Measurements from ENCODE around the gene TEDC2.

DNA sequence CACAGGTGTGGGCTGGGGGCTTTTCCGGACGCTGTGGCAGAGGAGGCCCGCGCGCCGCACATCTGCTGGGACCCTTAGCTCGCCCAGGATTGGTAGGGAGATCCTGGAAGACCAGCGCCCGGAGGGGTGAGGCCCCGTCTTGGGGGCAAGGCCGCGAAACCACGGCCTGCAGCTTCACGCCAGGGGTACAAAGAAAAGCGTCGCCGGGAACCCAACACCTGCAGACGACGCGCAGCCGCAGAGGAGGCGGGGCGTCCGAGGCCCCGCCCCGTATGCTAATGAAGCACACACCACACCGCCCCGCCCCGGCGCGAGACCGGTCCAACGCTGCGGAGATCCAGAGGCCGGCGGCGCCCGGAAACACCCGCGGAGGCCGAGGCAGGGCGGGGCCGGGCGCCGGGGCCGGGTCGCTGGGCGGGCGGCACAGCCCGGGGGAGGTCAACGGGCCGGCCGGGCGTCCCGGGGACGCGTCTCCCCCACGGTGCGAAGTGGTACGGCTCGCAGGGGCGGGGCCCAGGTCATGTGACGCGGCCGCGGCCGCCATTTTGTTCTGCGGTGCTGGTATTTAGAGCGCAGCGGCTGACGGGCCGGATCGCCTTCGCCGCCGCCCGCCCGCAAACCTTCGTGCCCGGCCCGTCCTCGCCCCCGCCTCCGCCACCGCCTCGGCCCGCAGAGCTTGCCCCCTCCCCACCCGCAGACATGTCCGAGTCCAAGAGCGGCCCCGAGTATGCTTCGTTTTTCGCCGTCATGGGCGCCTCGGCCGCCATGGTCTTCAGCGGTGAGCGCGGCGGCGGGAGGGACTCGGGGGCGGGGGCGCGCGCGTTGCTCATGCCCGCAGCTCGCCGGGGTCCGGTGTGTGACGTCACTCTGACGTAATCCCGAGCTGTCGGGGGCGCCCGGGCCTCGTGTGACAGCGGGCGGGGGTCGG lies 53.8 kb downstream of the TEDC2 start, which contains the start of gene ATP6V0C:
- TF ChIP-seq POLR2A (IDR thresholded peaks at IDR 0.05) (peak; percentile 93), POLR2AphosphoS5 (IDR thresholded peaks at IDR 0.05) (peak; percentile 90 to 96 (median 96)), CTCF (IDR thresholded peaks at IDR 0.05) (no peak)

Measured in transverse colon (tissue), 4 donors.